HUDEP-2 (cell line): ENCODE measurements around the gene VAPB.

Experiments used
- DNase-seq, 76 experiments: peaks; one replicate each; lab custom pipeline; 2025; ENCODE audit not compliant: unreplicated experiment in 76 of 76; lab: John Stamatoyannopoulos, UW

The VAPB gene

DNA sequence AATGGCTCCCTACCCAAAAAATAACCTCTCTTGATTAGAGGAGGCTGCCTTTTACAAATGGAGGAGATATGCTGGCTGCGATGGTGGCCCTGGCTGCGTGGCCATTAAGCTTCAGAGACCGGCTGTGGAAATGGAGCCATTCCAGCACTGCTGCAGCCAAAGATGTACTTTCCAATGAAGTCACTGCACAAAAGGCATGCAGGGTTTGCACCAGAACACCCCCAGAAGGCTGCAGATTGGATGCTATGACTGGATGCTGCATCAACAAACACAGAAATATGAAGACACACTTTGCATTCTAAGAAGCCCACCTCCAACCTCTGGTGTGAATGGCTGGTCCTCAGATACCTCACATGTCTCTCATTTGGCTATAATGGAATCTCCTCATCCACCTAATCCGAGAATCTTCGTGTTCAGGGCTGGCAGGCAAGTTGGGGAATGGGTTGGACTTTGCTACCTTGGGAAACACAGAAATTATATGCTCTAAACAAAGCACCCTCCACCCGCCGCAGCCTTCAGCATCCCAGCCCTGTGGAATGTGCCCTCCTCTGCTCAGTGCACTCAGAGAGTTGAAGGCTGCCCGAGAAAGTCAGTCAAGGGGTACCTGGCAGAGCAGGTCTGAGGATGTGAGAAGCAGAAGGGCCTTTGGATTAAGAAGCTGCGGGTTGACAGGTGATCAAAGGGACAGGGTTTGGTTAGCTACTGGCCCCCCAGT, 90.9 kb downstream of the VAPB start:
- no peak for DNase-seq

DNA sequence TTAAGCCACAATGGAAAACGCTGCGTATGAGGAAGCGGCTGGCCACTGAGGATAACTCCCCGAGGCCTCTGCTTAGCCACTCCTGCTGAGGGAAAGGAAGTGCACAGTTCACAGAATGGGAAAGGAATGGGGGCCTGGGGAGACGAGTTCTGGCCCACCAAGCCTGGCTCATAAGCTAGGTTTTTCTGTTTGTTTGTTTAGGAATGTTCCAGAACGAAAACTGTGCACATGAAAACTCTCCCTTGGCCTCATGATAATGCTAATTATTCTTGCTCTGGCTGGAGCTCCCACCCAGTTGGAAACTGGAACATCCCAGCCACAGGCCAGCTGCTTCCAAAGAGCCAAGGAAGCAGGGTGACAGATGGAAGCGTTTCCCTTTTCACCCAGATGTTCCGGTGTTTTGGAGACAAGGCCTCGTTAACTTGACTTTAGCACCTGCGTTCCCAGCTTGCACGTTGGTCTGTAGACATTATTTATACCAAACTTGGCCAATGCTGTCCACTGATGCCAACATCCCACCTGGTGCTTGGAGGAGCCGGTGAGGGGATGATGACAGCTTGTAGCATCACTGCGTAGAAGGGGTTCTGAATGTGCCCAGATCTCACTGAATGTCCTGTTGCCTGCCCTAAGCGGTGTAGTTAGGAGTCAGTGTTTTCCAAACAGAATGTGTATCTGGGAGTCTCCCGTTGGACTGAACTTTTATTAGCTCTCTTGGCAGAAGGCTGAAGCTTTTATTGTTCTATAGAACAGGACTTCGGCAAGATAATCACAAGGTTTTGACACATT, 91.7 kb downstream of the VAPB start:
- DNase-seq, result no peak

DNA sequence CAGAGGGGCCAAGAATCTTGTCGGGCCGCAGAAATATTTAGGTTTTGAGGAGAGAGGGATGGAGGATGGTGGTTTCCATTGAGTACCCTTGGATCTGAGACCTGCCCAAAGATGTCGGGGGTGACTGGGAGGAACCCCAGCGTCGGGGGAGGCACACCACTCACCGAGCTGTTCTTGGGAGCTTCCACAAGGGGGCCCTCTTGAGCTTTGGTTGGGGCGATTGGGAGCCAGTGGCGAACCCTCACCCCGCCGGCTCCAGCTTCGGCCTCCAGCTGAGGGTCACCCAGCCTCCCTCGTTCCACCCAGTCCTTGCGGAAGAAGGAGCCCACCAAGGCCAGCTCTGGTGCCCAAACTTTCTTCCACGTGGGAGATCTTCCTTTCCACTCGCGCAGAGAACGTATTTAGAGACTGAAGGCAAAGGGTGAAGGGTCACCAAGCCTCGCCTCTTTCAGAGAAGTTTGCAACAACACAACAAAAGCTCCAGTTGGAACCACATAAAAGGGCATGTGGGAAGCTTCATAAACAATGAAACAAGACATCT, 92.5 kb downstream of the VAPB start:
- DNase-seq, result peak in 43 of 76 experiments; percentile 0 to 57 (median 30)

GRCh38 chr20:58482416-58482815, 93.4 kb downstream of the VAPB start:
- no peak for DNase-seq

DNA sequence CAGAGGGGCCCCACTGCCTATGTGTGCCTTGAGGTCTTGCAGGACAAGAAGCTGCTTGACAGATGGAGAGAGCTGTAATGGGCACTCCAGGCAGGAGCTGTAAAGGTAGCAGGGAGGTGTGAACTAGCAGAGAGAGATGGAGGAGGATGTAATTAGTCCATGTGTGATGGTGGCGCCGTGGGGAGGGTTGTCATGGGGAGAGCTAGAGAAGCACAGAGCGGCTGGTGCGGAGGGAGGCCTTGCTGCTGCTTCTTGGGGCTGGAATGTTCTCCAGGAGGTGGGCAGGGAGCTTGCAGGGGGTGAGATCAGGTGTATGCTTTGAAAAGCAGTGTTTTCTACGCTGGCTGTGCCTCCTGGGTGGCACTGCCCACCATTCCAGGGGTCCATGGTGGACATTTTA, 94.0 kb downstream of the VAPB start:
- DNase-seq, result no peak

GRCh38 chr20:58483470-58483869, 94.4 kb downstream of the VAPB start:
- no peak for DNase-seq

DNA sequence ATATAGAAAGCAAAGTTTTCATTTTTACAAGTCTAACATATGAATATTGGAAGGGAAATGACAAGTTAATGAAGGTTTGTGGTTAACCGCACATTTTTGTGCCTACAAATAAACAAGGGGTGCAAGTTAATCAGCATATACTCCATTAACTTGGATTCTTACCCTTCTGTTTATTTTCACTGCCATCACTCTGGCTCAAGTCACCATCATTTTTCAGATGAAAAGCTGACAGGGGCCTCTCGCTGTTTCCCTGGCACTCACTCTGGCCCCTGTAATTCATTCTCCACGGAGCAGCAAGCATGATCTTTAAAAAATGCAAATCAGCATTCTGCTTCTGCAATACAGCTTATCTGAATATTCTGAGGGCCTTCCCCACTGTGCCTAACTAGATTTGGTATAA, 96.4 kb downstream of the VAPB start:
- no peak for DNase-seq

DNA sequence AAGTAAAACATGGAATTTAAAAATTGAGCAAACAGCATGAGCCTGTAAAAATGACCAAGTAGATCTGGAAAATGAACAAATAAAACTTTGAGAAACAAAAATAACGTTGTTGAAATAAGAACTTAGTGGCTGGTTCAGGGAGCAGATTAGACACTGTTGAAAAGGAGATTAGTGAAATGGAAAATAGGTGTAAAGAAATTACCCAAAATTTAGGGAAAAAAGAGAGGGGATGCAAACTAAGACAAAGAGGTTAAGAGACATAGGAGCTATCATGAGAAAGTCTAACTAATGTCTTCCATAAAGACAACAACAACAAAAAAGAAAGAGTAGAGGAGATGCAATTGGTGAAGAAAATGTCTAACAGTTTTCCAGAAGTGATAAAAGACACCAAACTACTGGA, 97.2 kb downstream of the VAPB start:
- DNase-seq, result no peak

GRCh38 chr20:58492074-58492718, 103.2 kb downstream of the VAPB start:
- no peak for DNase-seq

- no peak for DNase-seq
Measured at GRCh38 chr20:58492795-58493524, 103.9 kb downstream of the VAPB start.

- no peak for DNase-seq
Measured at GRCh38 chr20:58494923-58495622, 106.0 kb downstream of the VAPB start.

- DNase-seq, result no peak
Measured at GRCh38 chr20:58495623-58496428, 106.8 kb downstream of the VAPB start.

DNA sequence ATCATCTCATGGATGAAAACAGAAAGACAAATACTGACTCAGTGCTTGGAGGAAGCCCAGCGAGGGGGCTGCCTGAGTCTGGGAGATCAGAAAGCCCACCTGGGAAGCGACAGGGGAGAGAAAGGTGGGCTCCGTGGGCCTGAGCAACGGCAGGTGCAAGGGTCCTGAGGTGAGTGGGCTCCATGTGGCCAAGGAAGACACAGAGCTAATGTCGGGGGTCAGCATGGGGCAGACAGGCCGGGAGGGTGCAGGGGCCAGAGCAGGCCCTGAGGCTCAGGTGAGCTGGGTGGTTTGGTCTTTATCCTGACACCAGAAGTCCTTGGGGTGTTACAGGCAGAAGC, 107.4 kb downstream of the VAPB start:
- DNase-seq, result no peak

DNA sequence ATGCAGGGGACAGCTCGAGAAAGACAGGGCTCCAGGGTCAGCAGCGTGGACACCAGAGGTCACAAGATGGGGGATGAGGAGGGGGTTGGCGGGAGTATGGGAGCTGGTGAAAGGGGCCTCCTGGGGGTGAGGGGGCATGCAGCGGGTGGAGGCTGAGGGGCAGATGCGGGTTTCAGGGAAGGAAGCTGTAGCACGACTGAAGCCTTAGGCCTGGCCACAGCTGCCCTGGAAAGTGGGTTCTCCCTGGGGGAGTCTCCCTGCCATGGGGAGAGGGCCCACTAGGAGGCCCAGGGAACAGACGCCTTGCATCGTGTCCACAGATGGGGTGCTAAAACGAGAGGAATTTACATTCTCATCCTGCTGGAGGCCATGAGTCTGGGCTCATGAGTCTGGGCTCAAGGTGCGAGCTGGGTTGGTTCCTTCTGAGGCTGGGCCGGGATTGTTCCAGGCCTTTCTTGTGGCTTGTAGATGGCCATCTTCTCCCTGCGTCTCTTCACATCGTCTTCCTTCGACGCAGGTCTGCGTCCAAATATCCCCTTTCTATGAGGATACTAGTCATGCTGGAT, 108.1 kb downstream of the VAPB start:
- DNase-seq, result no peak

DNA sequence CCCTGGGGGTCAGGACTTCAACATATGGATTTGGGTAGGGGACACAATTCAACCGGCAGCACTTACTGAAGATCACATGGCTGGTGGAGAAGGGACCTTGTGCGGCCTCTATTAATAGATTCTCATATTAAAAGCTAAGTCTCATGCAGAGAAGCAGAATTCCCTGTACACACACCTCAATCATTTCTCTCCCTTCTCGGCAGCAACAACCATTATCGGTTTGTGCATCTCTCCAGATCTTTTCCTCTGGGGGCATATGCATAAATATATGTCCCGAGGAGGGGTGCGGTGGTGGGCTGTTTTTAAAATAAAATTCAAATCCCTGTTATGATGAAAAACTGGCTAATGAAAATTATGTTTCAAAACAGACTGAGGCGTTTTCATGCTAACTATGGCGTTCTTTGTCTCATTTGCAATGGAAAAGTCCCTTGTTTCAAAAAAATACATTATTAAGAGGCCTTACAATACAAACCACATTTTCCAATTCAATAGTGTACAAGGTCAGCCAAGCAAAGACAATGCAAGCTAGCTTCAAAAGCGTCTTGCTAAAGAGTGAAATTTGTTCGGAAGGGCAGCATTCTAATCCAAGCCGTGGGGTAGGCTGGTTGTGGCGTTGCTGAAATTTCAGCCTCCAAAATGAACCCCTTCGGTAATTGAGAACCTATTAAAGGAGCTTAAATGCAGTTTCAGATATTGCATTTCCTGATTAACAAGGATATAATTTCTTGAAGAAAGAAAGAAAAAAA, 108.9 kb downstream of the VAPB start:
- no peak for DNase-seq

DNA sequence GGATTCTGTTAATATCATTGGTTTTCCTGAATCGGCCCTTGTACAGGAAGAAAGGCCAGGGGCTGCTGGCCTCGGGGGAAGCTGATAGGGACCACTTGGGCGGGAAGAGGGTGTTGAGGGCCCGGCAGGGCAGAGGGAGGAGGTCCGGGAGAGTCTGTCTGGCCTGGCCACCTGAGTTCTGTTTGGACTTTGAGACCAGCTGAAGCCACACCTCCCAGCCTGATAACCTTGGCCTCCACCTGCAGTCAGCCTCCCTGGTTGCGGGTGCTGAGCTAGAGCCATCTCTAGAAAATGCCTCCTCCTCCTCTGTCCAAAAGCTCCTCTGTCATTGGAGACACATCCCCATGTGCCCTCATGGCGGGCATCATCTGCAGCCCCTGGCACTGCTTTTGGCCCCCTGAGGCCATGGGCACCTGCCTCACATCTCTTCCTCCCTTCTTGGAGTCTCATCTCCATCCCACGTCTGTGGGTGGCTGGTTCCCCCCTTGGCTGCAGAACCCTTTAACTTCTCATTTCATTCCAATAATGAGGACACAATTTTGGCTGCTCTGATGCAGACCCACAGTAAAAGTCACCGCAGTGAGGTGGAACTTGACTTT, 109.5 kb downstream of the VAPB start:
- no peak for DNase-seq

- no peak for DNase-seq
Measured at GRCh38 chr20:58500256-58500655, 111.2 kb downstream of the VAPB start.
